PC-3 (cell line): ENCODE results near the gene UNC5C.

ENCODE experiments used
- CTCF ChIP-seq: fragments of 300-600 bp; sonication (generic); conservative IDR thresholded peaks from 2 replicates; pipeline ENCODE4 v1.5.1; 2017; ENCODE audit warnings: antibody characterized with exemption, low read depth, mild to moderate bottlenecking, low read length
- EZH2 ChIP-seq: fragments of 300-600 bp; sonication (generic); IDR thresholded peaks from one replicate; pipeline ENCODE4 v1.6.1; 2017; ENCODE audit warnings: antibody characterized with exemption, mild to moderate bottlenecking, low read length; ENCODE audit not compliant: unreplicated experiment
- EZH2phosphoT487 ChIP-seq: fragments of 300-600 bp; sonication (generic); IDR thresholded peaks from 2 replicates; pipeline ENCODE4 v1.6.1; 2018; ENCODE audit warnings: mild to moderate bottlenecking, antibody characterized with exemption, low read length, borderline replicate concordance

DNA sequence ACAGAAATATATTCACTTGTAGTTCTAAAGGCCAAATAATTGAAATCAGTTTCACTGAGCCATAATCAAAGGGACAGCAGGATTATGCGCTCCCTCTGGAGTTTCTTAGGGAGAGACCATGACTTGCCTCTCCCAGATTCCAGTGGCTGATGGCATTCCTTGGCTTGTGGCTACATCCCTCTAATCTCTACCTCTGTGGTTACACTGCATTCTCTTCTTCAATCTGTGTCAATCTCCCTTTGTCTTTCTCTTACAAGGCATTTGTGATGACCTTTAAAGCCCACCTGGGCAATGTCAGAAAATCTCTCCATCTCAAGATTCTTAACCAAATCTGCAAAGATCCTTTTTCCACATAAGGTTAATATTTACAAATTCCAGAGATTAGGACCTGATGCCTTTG is 260.2 kb downstream of the UNC5C start:
- TF ChIP-seq CTCF: no peak
- no peak for TF ChIP-seq EZH2phosphoT487
- TF ChIP-seq EZH2: no peak
